HG02885 (cell line): ENCODE measurements around the gene SUSD1.

Experiments
- ATAC-seq: cut with Tn5 transposase; IDR thresholded peaks from one replicate; pipeline ENCODE4 v1.9.1; 2021; ENCODE audit warnings: mild to moderate bottlenecking; ENCODE audit not compliant: unreplicated experiment, poor library complexity

Gene SUSD1

DNA sequence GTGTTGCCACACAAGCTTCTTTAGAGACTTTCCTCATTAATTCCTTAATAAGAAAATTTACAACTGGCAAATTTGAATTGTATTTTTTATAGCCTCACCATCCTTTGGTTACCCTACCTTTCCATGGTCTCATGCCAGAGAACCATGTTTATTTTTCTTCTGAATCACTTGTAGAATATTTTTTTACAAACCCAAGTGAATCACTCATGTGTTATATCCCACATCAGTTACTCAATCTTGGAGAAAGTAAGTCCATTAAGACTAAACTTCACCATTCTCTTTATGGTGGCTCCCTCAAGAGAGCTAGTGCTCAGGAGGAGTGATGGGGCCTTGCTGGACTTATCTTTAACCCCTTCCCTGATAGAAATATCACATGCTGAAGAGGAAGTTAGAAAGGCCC, 128.9 kb downstream of the SUSD1 start:
- no peak for ATAC-seq

DNA sequence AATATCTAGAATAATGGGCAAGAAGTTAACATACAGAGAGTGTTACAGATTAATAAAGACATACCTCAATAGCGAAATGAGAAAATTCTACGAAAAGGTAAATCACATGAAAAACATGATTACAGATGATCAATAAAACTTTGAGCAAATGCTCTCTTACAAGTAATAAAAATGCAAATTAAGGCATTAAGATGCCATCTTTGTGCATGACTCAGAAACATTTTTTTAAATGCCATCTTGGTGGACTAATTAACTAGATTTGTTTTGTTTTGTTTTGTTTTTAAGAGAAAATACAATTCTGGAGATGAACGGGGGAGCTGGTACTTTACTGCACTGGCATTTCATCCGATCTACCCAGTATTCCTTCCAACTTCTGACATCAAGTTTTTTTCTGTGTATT, 130.2 kb downstream of the SUSD1 start:
- ATAC-seq = no peak

DNA sequence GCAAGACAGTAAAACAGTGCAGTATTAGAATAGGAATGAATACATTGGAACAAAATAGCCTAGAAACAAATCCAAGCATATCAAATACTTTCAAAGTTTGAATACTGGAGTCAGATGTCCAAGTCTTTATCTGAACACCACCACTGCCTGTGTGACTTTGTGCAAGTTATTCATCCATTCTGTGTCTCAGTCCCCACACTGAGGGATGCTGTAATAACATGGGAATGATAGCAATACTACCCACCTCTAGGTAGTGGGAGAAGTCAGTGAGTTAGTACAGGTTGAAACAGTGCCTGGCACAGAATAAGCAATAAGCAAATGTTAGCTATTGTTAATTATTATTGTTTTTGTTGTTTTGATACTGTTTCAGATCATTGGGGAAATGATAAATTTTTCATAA, 130.9 kb downstream of the SUSD1 start:
- ATAC-seq = no peak

DNA sequence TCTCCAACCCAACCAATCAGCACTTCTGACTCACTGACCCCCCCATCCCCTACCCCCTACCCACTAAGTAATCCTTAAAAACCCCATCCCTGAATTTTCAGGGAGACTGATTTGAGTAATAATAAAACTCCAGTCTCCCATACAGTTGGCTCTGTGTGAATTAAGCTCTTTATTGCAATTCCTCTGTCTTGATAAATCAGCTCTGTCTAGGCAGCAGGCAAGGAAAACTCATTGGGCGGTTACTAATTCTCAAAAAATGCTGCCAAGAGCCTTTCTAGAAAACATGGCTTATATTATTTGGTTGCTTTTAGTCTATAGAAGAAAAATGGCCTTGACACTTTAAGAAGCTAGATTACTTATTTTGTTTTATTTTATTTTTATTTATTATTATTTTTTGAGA, 131.7 kb downstream of the SUSD1 start:
- no peak for ATAC-seq

DNA sequence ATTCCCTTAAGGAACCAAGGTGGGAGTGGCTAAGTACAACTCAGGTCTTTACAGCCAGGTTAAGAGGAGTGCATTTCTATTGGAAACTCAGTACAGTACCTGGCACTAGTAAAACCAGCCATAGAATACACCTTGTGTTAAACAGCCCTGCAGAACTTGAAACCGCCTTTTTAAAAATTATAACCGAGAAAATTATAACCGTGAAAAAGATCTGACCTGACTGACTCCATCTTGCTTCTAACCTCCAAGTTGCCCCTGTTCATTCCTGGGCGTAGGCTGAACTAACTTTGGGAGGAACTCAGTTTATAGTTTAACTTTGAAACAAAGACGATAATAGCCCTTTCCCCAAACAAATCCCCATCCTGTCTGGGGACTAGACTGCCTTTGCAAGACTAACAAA, 132.3 kb downstream of the SUSD1 start:
- ATAC-seq = no peak

DNA sequence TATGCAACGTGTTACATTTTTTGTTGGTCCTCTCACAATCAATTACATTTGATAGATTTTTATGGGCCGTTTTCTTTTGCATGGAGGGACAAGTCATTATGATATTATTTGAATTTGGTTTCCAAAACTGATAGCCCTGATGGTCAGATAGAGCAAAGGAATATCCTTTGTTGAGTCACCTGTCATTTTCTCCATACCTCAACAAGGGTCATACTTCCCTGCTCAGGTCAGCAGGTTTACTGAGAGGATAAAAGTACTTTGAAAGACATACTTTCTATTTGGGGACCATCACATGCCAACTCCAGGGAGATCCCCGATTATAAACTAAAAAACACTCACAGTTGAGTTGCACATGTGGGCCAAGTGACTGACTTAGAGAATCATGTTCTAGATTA, 132.9 kb downstream of the SUSD1 start:
- no peak for ATAC-seq

DNA sequence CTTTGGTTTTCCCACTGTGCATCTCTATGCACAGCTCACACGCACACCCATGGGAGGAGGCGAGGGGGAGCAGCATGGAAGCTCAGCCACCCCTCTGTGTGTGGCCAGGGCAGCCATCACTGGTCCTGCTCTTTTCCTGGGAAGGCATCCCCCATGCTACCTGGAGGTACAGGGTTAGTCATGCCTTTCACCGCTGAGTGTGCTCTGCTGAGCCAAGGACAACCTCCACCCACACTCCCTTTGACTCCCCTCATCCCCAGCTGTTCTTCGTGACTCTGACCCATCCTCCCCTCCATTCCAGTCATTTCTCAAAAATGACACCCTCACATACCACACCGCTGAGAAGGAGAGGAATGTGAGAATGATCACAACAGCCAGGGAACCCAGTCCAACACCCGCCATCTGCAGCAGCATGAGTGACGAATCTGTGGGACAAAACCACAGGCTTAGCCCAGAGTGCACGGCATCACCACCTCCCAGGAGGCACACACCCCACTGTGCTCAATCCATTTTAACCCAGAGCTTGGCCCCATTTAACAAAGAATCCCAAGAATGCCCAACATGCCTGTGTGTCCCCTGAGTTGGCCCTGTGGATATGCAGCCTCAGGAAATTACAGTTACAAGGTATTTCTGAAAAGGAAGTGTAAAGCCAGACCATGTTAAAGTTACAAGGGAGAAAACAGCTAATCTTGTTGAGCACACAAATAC, 133.4 kb downstream of the SUSD1 start:
- ATAC-seq = no peak

DNA sequence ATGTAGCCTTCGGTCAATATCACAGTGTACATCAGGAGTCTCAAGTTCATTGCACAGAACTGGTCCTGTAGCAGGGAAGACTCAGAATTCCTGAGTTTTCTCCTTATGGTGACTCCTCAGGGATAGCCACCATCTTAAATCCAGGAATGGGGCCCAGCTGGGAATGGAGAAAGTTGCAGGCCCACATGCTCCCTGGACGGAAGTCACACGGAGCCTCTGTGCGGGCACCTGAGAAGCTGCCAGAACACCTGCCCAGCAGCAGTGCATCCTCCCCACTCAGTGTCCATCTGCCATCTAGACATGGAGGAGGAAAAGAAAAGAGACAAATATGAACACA, 133.9 kb downstream of the SUSD1 start:
- no peak for ATAC-seq

DNA sequence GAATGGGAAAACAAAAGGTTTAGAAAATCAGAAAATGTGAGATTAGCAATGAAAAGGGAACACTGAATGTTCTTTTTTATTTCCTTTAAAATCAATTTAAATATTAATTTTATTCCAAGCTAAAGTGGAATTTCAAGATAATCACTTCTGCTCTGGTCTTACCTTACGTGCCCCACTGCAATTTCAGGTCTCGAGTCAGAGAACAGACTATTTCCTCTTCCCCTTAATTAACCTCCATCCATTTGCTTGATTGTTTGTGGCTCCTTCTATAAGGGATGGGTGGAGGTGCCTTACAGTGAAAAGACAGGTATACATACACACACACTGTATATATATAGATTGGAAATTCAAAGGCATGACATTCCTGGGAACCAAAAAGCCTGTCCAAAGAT, 137.1 kb downstream of the SUSD1 start:
- peak; percentile 8 for ATAC-seq

DNA sequence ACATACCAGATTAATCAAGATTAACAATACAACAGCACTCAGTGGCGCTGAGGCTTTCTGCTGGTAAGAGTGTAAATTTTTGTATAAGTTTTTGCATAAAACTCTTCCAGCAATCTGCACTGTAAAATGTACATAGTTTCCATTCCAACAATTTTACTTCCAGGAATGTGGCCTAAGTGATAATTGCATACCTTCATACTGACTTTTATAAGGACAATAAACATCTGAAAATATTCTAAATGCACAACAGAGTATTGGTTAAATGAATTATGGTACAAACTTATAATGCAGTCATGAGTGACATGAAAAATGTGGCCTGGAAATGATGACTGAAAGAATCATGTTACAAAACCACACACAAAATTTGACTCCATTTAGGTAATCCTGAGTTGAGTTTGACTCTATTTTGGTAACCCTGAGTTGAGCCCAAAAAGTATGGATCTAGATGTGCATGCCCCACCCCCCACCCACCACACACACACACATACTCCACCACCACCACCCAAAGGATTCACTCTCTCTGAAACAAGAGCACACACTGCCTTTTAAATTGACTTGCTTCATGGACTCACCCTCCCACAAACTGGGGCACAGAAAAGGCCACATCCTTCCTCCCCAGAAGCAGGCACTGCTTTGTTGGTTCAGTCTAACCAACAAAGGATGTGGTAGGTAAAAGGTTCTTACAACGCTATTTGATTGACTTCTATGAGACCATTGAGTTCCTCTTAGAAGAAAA, 137.6 kb downstream of the SUSD1 start:
- ATAC-seq = peak; percentile 45

DNA sequence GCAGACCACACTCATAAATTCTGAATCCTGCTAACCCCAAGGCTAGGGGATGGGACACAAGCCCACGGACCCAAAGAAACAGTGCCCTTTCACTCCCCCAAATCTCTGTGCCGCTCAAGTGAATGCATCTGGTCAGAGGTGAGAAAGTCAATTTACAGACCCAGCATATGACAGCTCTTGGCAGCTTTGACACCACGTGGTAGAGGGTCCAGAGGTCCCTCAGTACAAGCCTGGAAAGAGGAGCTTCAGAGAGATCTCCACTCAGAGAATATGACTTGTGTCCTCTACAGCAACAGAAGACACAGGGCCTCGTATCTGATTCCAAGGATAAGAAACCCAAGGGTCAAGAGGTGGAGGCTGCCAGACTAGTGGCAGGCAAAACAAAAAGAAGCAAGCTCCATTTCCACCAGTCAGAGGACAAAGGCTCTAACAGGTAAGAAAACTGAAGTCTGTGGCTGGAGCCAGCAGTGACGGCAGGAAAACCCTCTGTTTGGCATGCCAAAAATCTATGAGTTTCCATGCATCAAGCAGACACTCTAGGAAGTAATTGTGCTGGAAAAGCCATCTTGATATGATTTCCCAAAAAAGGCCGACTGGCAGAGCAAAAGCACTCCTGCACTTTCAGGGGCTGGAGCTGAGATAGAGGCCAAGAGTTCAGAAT, 139.8 kb downstream of the SUSD1 start:
- no peak for ATAC-seq

DNA sequence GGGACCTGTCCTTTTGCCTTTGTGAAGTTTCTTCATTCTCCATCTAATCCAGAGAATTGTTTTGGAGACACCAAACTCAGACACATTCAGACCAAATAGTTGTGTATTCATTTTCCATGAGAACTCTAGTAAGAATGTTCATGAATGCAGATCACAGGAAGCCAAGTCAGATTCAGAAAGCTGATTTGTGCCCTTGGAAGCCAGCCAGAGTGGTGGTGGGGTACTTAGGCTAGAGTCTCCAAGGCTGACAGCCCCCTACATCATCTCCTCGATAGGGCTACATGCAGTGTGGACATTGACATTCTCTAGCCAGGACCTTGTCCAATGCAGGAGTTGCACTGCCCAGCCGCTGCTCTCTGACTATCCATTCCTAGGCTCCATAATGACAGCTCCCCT, 140.9 kb downstream of the SUSD1 start:
- ATAC-seq = no peak

DNA sequence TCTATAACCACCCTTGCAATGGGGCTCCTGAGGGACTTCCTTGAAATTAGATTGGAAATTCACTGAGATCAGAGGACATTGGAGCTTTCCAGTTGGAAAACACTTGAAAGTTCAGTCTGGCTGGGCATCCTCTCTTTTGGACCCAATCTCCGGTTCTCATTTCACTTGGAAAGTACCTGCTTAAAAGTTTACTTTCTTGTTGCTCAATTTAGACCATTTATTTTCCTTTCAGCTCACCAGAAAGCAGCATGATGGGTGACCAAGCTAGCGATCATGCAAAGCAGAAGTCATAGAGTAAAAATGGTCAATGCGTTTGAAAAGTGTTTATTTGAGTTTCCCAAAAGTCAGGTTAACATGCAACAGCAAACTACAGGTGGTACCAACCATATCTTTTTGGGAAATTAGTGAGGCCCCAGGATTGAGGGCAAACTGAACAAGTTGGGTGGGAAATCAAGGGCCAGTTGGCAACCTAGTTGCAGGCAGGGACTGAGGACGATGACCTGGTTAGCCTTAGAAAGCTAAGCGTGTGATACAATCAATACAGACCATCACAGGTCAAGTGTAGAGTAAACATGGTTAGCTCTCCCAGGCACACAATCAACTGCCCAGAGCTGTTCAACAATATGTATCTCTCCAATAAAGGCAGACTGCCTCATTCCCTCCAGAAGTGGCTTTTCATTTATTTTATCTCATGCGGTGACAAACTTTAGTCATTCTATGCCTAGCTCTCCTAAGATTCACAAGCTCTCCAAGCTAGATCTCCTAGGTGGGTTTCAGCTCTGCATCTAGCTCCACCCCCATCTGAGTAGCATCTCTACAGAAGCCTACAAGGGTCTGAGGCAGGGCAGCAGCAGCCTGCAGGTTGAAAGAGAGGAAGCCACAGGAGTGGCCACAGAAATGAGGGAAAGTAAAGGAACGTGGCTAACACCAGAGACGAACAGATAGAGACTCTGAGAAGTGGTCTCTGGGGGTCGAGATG, 141.6 kb downstream of the SUSD1 start:
- ATAC-seq = no peak

DNA sequence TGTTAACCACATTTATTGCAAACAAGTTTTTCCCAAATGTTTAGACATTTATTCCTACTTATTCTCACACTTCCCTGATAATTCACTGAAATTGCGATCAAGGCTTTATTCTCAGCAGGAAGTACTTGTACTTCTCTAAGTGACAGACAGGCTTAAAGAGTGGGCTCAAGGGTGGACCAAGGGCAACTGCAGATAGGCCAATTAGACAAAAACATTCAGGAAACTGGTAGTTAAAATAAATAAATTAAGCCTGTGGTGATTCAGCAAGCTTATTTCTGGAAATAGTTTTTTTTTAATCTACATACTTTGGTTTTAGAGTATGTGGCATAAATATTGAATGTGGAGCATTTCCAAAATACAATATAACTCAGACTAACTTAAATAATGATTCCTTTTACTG, 142.4 kb downstream of the SUSD1 start:
- no peak for ATAC-seq

DNA sequence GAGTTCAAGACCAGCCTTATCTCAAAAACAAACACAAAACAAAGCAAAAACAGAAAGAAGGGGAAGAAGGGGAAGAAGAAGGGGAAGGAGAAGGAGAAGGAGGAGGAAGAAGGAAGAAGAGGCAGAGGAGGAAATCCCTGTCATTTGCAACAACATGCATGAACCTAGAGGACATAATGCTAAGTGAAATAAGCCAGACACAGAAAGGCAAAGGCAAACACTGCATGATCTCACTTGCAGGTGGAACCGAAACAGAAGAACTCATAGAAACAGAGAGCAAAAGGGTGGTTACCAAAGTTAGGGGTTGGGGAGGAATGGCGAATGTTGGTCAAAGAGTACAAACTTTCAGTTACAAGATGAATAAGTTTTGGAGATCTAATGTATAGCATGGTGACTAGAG, 143.1 kb downstream of the SUSD1 start:
- ATAC-seq = peak; percentile 41

DNA sequence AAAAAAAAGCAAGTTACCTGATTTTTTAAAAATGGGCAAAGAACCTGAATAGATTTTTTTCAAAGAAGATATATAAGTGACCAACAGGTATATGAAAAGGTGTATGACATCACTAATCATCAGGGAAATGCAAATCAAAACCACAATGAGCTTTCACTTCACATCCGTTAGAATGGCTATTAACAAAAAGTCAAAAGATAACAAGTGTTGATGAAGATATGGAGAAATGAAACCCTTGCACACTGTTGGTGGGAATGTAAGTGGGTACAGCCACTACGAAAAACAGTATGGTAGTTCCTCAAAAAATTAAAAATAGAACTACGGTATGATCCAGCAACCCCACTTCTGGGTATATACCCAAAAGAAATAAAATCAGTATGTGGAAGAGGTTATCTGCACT, 143.7 kb downstream of the SUSD1 start:
- ATAC-seq = no peak

DNA sequence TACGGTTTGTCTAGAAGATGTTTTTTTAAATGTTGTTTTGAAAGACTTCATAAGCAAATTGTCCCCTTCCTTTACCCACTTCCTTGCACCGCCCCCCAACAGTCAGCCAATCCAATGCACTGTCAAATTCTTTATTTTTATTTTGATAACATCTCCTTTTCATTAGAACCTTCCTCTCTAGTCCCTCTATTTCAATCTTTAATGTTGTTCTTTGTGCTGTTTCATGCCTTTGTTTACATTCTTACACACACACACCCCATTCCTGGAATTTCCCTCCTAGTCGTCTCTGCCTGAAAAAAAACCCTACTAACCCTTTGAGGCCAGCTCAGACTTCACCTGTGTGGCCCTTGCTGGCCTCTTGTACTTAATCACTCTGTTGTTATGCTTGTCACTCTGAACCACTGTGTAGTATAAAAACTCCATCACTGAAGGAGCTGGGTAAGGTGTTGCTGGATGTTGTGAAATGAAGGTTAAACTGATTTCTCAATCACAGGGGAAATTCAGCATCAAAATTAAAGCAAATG, 145.1 kb downstream of the SUSD1 start:
- no peak for ATAC-seq

DNA sequence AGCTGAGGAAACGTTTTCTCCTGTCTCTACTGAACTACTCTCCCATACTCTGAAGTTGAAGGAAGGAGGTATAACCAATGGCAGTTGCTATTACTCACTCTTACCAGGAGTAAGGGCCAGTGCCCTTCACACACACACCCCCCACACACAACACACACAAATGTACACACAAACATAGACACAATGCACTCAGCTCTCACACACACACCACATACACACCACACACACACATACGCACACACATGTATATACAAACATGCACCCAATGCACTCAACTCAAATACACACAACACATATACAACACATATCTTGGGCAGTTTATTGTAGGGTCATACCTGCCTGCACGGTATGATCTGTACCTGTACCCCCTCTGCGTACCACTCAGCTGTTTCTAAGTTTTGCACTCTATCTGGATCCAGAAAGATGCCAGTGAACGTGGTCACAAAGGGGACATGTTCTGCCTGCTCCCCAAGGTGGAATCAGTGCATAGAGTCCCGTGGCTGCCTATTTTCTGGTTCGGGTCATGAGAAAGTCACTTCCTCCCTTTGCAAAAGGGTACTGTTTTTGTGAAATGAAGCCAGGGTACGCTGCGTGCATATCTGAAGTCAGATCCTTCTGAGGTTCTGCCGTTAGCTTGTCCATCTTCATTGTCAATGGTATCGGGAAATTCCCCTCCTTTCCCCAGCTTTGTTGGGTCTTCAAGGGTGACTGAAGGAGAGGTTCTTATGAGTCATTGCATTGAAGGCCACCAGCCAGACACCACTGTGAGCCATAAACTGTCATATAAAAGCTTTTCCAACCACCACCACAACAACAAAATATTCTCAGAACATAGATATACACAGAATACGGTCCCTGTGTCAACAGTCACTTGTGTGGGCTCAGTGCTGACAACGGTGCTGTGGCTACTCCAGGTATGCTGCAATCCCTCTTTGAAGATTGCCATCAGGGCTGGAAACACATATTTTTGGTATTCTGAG, 146.6 kb downstream of the SUSD1 start:
- ATAC-seq = peak; percentile 57

DNA sequence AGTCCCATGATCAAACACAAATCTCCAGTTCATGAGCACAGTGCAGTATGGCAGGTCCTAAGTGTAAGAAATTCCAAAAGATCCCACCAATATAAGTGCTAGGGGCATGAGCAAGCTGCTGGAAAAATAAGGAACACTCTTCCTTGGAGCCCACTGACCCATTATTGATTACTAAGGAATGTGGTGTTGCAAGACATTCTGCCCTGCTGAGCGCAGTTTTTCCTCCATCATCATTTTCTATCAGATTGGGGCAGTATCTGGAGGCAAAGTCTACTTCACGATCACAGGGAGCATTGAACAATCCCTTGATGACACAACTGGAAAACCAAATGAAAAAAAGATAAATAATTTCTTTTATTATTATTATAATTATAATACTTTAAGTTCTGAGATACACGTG, 149.2 kb downstream of the SUSD1 start:
- ATAC-seq = no peak
